ENCODE data around the gene ABCA6.

Gene ABCA6

GRCh38 chr17:69062860-69063581 lies 78.7 kb downstream of the ABCA6 start:
- Histone ChIP-seq H3K4ac (ENCODE audit: low read depth, low read length) (no peak overlapping the region), H3K4me3 (ENCODE audit: low read depth, low read length) (no peak overlapping the region), H3K36me3 (ENCODE audit: control insufficient read depth in 1 of 2, insufficient read depth in 2 of 2, low read length in 2 of 2) (no peaks in the 10 kb centered on the region), H3K27me3 (ENCODE audit: insufficient read depth, low read length) (no peaks in the 10 kb centered on the region), H3K79me1 (ENCODE audit: low read length) (no peaks in the 10 kb centered on the region), H3K14ac (ENCODE audit: low read length) (no peak overlapping the region), H3K4me1 (ENCODE audit: control insufficient read depth in 1 of 2, insufficient read depth in 2 of 2, low read length in 2 of 2) (no peaks in the 10 kb centered on the region), H4K12ac (ENCODE audit: low read depth, low read length) (no peak overlapping the region), H4K8ac (ENCODE audit: low read depth, low read length) (no peak overlapping the region), H3K4me2 (ENCODE audit: low read length) (no peak overlapping the region), H2AFZ (ENCODE audit: insufficient read depth, low read length, poor library complexity) (no peak overlapping the region), H3K23ac (ENCODE audit: low read length) (no peak overlapping the region), H2BK12ac (ENCODE audit: low read length) (no peak overlapping the region), H3K9me3 (ENCODE audit: insufficient read depth, low read depth, low read length) (no peaks in the 10 kb centered on the region), H3K79me2 (ENCODE audit: control insufficient read depth, insufficient read depth, low read length, poor library complexity) (no peaks in the 10 kb centered on the region), H2BK120ac (ENCODE audit: insufficient read depth, low read length, poor library complexity) (no peak overlapping the region), H3K9ac (ENCODE audit: low read length) (no peak overlapping the region), H2BK5ac (ENCODE audit: low read depth, low read length, poor library complexity) (no peak overlapping the region), H4K91ac (ENCODE audit: low read depth, low read length) (no peak overlapping the region), H3K18ac (ENCODE audit: low read length) (no peak overlapping the region), H3K27ac (ENCODE audit: low read depth, low read length) (no peak overlapping the region), H2AK5ac (ENCODE audit: low read length) (no peak overlapping the region)
- WGBS (ENCODE audit: extremely low coverage, insufficient coverage, insufficient read length) = no CpG with 5 or more reads among the region's 4 CpGs
- peak in 1 of 2 donors; percentile 17 for DNase-seq

- H3K23ac ChIP-seq (ENCODE audit: low read length) = no peak overlapping the region
- H2AFZ ChIP-seq (ENCODE audit: insufficient read depth, low read length, poor library complexity) = no peak overlapping the region
- no peak overlapping the region for H3K4me3 ChIP-seq (ENCODE audit: low read depth, low read length)
- H2AK5ac ChIP-seq (ENCODE audit: low read length) = no peak overlapping the region
- H3K36me3 ChIP-seq (ENCODE audit: control insufficient read depth in 1 of 2, insufficient read depth in 2 of 2, low read length in 2 of 2) = no peaks in the 10 kb centered on the region
- no peaks in the 10 kb centered on the region for H3K4me1 ChIP-seq (ENCODE audit: control insufficient read depth in 1 of 2, insufficient read depth in 2 of 2, low read length in 2 of 2)
- H3K9ac ChIP-seq (ENCODE audit: low read length) = no peak overlapping the region
- H4K8ac ChIP-seq (ENCODE audit: low read depth, low read length) = no peak overlapping the region
- H3K14ac ChIP-seq (ENCODE audit: low read length) = no peak overlapping the region
- no peaks in the 10 kb centered on the region for H3K79me1 ChIP-seq (ENCODE audit: low read length)
- H4K91ac ChIP-seq (ENCODE audit: low read depth, low read length) = no peak overlapping the region
- H2BK120ac ChIP-seq (ENCODE audit: insufficient read depth, low read length, poor library complexity) = no peak overlapping the region
- H3K9me3 ChIP-seq (ENCODE audit: insufficient read depth, low read depth, low read length) = no peaks in the 10 kb centered on the region
- H3K79me2 ChIP-seq (ENCODE audit: control insufficient read depth, insufficient read depth, low read length, poor library complexity) = no peaks in the 10 kb centered on the region
- H3K18ac ChIP-seq (ENCODE audit: low read length) = no peak overlapping the region
- WGBS (ENCODE audit: extremely low coverage, insufficient coverage, insufficient read length) = no CpG with 5 or more reads among the region's 4 CpGs
- H3K27ac ChIP-seq (ENCODE audit: low read depth, low read length) = no peak overlapping the region
- no peak overlapping the region for H2BK5ac ChIP-seq (ENCODE audit: low read depth, low read length, poor library complexity)
- no peaks in the 10 kb centered on the region for H3K27me3 ChIP-seq (ENCODE audit: insufficient read depth, low read length)
- H3K4ac ChIP-seq (ENCODE audit: low read depth, low read length) = no peak overlapping the region
- H2BK12ac ChIP-seq (ENCODE audit: low read length) = no peak overlapping the region
- H3K4me2 ChIP-seq (ENCODE audit: low read length) = no peak overlapping the region
- H4K12ac ChIP-seq (ENCODE audit: low read depth, low read length) = no peak overlapping the region
- DNase-seq = no peak
Measured at GRCh38 chr17:69061721-69062556, 79.8 kb downstream of the ABCA6 start.

- H3K27me3 ChIP-seq (ENCODE audit: insufficient read depth, low read length) = no peaks in the 10 kb centered on the region
- no CpG with 5 or more reads among the region's 2 CpGs for WGBS (ENCODE audit: extremely low coverage, insufficient coverage, insufficient read length)
- H3K36me3 ChIP-seq (ENCODE audit: control insufficient read depth in 1 of 2, insufficient read depth in 2 of 2, low read length in 2 of 2) = no peaks in the 10 kb centered on the region
- H2AK5ac ChIP-seq (ENCODE audit: low read length) = no peak within 1 kb of the TSS
- H3K79me1 ChIP-seq (ENCODE audit: low read length) = no peaks in the 10 kb centered on the region
- H3K4me1 ChIP-seq (ENCODE audit: control insufficient read depth in 1 of 2, insufficient read depth in 2 of 2, low read length in 2 of 2) = no peaks in the 10 kb centered on the region
- no peak within 1 kb of the TSS for H3K4me3 ChIP-seq (ENCODE audit: low read depth, low read length)
- H2AFZ ChIP-seq (ENCODE audit: insufficient read depth, low read length, poor library complexity) = no peak within 1 kb of the TSS
- no peaks in the 10 kb centered on the region for H3K79me2 ChIP-seq (ENCODE audit: control insufficient read depth, insufficient read depth, low read length, poor library complexity)
- H4K91ac ChIP-seq (ENCODE audit: low read depth, low read length) = no peak within 1 kb of the TSS
- no peaks in the 10 kb centered on the region for H3K9me3 ChIP-seq (ENCODE audit: insufficient read depth, low read depth, low read length)
- no peak within 1 kb of the TSS for H4K8ac ChIP-seq (ENCODE audit: low read depth, low read length)
- H3K4me2 ChIP-seq (ENCODE audit: low read length) = no peak within 1 kb of the TSS
- H2BK12ac ChIP-seq (ENCODE audit: low read length) = no peak within 1 kb of the TSS
- no peak within 1 kb of the TSS for H3K4ac ChIP-seq (ENCODE audit: low read depth, low read length)
- DNase-seq = no peak
- no peak within 1 kb of the TSS for H3K27ac ChIP-seq (ENCODE audit: low read depth, low read length)
- no peak within 1 kb of the TSS for H3K23ac ChIP-seq (ENCODE audit: low read length)
- no peak within 1 kb of the TSS for H3K14ac ChIP-seq (ENCODE audit: low read length)
- no peak within 1 kb of the TSS for H3K18ac ChIP-seq (ENCODE audit: low read length)
- no peak within 1 kb of the TSS for H4K12ac ChIP-seq (ENCODE audit: low read depth, low read length)
- no peak within 1 kb of the TSS for H2BK5ac ChIP-seq (ENCODE audit: low read depth, low read length, poor library complexity)
- H2BK120ac ChIP-seq (ENCODE audit: insufficient read depth, low read length, poor library complexity) = no peak within 1 kb of the TSS
- H3K9ac ChIP-seq (ENCODE audit: low read length) = no peak within 1 kb of the TSS
Measured at GRCh38 chr17:69060822-69061221, 80.9 kb downstream of the ABCA6 start, which contains the start of gene ABCA9. Gene ABCA9 (minus strand): TSS chr17:69060927. CDS start chr17:69051126, 9,801 bp downstream.

- no peak for DNase-seq
- no peak overlapping the region for H3K27ac ChIP-seq (ENCODE audit: low read depth, low read length)
- H3K14ac ChIP-seq (ENCODE audit: low read length) = no peak overlapping the region
- no peak overlapping the region for H2BK120ac ChIP-seq (ENCODE audit: insufficient read depth, low read length, poor library complexity)
- H2AK5ac ChIP-seq (ENCODE audit: low read length) = no peak overlapping the region
- no peaks in the 10 kb centered on the region for H3K36me3 ChIP-seq (ENCODE audit: control insufficient read depth in 1 of 2, insufficient read depth in 2 of 2, low read length in 2 of 2)
- no peaks in the 10 kb centered on the region for H3K27me3 ChIP-seq (ENCODE audit: insufficient read depth, low read length)
- no peak overlapping the region for H2AFZ ChIP-seq (ENCODE audit: insufficient read depth, low read length, poor library complexity)
- H4K12ac ChIP-seq (ENCODE audit: low read depth, low read length) = no peak overlapping the region
- H4K91ac ChIP-seq (ENCODE audit: low read depth, low read length) = no peak overlapping the region
- H3K79me1 ChIP-seq (ENCODE audit: low read length) = no peaks in the 10 kb centered on the region
- no peak overlapping the region for H3K4me3 ChIP-seq (ENCODE audit: low read depth, low read length)
- H2BK5ac ChIP-seq (ENCODE audit: low read depth, low read length, poor library complexity) = no peak overlapping the region
- no peak overlapping the region for H3K18ac ChIP-seq (ENCODE audit: low read length)
- no CpG with 5 or more reads among the region's 7 CpGs for WGBS (ENCODE audit: extremely low coverage, insufficient coverage, insufficient read length)
- no peaks in the 10 kb centered on the region for H3K9me3 ChIP-seq (ENCODE audit: insufficient read depth, low read depth, low read length)
- H3K4ac ChIP-seq (ENCODE audit: low read depth, low read length) = no peak overlapping the region
- H3K9ac ChIP-seq (ENCODE audit: low read length) = no peak overlapping the region
- H3K23ac ChIP-seq (ENCODE audit: low read length) = no peak overlapping the region
- no peaks in the 10 kb centered on the region for H3K79me2 ChIP-seq (ENCODE audit: control insufficient read depth, insufficient read depth, low read length, poor library complexity)
- H2BK12ac ChIP-seq (ENCODE audit: low read length) = no peak overlapping the region
- no peak overlapping the region for H3K4me2 ChIP-seq (ENCODE audit: low read length)
- H3K4me1 ChIP-seq (ENCODE audit: control insufficient read depth in 1 of 2, insufficient read depth in 2 of 2, low read length in 2 of 2) = no peaks in the 10 kb centered on the region
- no peak overlapping the region for H4K8ac ChIP-seq (ENCODE audit: low read depth, low read length)
Measured at GRCh38 chr17:69059458-69060175, 82.1 kb downstream of the ABCA6 start.
